Psoas muscle (tissue), 8 donors: ENCODE data around the gene HLA-DMB. TPM values are rescaled to one million over a fixed set of nuclear protein-coding genes. Genes with fewer than 3 reads are reported as not detected.

Source experiments
- ATAC-seq, 4 donors: fragments of 200-7000 bp; cut with Tn5 transposase; one replicate each; pipeline ENCODE4 v1.9.1; 2020; ENCODE audit warnings: moderate library complexity in 3 of 4, mild to moderate bottlenecking in 2 of 4
- DNase-seq, 2 donors: peaks; one replicate each; pipeline ENCODE4 v3.0.0-alpha.2; 2020
- H3K27ac ChIP-seq: fragments of 200-600 bp; one replicate; pipeline ENCODE4 v1.8.0; 2022
- H3K27me3 ChIP-seq, 3 donors: fragments of 200-600 bp in 1 of 3; one replicate each; pipeline versions ENCODE4 v1.6.1 to v1.8.0; 2013 to 2022; ENCODE audit warnings: low read length in 2 of 3, mild to moderate bottlenecking in 2 of 3, moderate library complexity in 1 of 3; ENCODE audit not compliant: insufficient read depth in 3 of 3
- H3K36me3 ChIP-seq, 2 donors: fragments of 200-600 bp in 1 of 2; one replicate each; pipeline versions ENCODE4 v1.6.1 to v1.8.0; 2013 to 2022; ENCODE audit warnings: low read depth in 1 of 2, mild to moderate bottlenecking in 1 of 2, moderate library complexity in 1 of 2; ENCODE audit not compliant: insufficient read depth in 1 of 2
- H3K4me1 ChIP-seq: fragments of 200-600 bp; one replicate; pipeline ENCODE4 v1.8.0; 2022
- H3K4me3 ChIP-seq: fragments of 200-600 bp; one replicate; pipeline ENCODE4 v1.8.0; 2022; ENCODE audit warnings: mild to moderate bottlenecking
- H3K9me3 ChIP-seq: fragments of 200-600 bp; one replicate; pipeline ENCODE4 v1.8.0; 2022
- WGBS, 3 donors: extraction: QIAGEN DNeasy Blood & Tissue Kit; methylation state at CpG; one replicate each; pipeline versions ENCODE4 v1.1.6 to v1.1.7; 2013; 5-methylcytosine and 5-hydroxymethylcytosine counted together
- intact Hi-C, 2 donors: fragments of 100-400 bp; cut with DNase I; formaldehyde crosslinking; loops; one replicate each; pipeline versions ENCODE4 v1.11.0 to v1.14.2; 2022
- polyA plus RNA-seq, 3 donors: library from polyadenylated mRNA; stranded (reverse); fragments of 200-250 nt; gene quantifications; one replicate each; pipeline ENCODE4 v1.2.3, GENCODE V29; 2013
- total RNA-seq, 4 donors: library from RNA; stranded (reverse); fragmentation: NEBNext Ultra II Directional in 2 of 4; extraction: Animal tissue kit (Norgen Biotek cat#: 25700) in 2 of 4; gene quantifications; one replicate each; pipeline versions ENCODE4 v1.2.1 to v1.2.4, GENCODE V29; 2021 to 2023
- TF ChIP-seq, protein P1 (sequence below): fragments of 200-600 bp; IDR thresholded peaks from one replicate; pipeline ENCODE4 v1.8.0; 2022; ENCODE audit warnings: antibody characterized with exemption
- donor health status: healthy with polysubstance abuse.
- donor health status: DM: no; HTN: no; CAD: no; lungs with moderate emphysema.
- donor health status: Bipolar disorder and iron deficiency.
- donor health status: healthy.
- donor health status: DM: yes; HTN: yes; CAD: no.
- donor health status: DM: no; HTN: no; CAD: no.
- donor health status: DM: no; HTN: no; CAD: no.
- donor health status: DM: yes; HTN: yes; CAD: no.

The HLA-DMB gene
- total and polyA plus RNA-seq, 7 donors, result 1.4 to 7.6 (median 2.9) TPM

- TF ChIP-seq, protein P1, sequence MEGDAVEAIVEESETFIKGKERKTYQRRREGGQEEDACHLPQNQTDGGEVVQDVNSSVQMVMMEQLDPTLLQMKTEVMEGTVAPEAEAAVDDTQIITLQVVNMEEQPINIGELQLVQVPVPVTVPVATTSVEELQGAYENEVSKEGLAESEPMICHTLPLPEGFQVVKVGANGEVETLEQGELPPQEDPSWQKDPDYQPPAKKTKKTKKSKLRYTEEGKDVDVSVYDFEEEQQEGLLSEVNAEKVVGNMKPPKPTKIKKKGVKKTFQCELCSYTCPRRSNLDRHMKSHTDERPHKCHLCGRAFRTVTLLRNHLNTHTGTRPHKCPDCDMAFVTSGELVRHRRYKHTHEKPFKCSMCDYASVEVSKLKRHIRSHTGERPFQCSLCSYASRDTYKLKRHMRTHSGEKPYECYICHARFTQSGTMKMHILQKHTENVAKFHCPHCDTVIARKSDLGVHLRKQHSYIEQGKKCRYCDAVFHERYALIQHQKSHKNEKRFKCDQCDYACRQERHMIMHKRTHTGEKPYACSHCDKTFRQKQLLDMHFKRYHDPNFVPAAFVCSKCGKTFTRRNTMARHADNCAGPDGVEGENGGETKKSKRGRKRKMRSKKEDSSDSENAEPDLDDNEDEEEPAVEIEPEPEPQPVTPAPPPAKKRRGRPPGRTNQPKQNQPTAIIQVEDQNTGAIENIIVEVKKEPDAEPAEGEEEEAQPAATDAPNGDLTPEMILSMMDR, result no peak
- no peak overlapping the region for H3K4me3 ChIP-seq
- no peaks in the 10 kb centered on the region for H3K27me3 ChIP-seq
- no peaks in the 10 kb centered on the region for H3K9me3 ChIP-seq
- DNase-seq (no peak), ATAC-seq (no peak)
- intact Hi-C loops, result loop anchor here in 1 of 2 donors (5.0 kb wide), 1 partner anchor 50 kb away; no protein-coding TSS in a partner anchor
- 75 to 78% (median 75%) methylated on average over 8 of the region's 8 CpGs for WGBS, 3 donors
- no peak overlapping the region for H3K27ac ChIP-seq
- peaks cover 4% of the 10 kb centered on the region for H3K4me1 ChIP-seq
- no peaks in the 10 kb centered on the region for H3K36me3 ChIP-seq
Measured at GRCh38 chr6:32937230-32937633, 3.6 kb downstream of the HLA-DMB start.

- TF ChIP-seq, protein P1, result no peak
- no peaks in the 10 kb centered on the region for H3K36me3 ChIP-seq
- intact Hi-C loops, result loop anchor here in 1 of 2 donors (5.0 kb wide), 1 partner anchor 49 kb away; no protein-coding TSS in a partner anchor
- no peak overlapping the region for H3K27ac ChIP-seq
- no peak for DNase-seq
- H3K4me3 ChIP-seq, result no peak overlapping the region
- H3K27me3 ChIP-seq, result no peaks in the 10 kb centered on the region
- ATAC-seq, result no peak
- 62 to 71% (median 65%) methylated on average over 12 of the region's 12 CpGs for WGBS, 3 donors
- peaks cover 4% of the 10 kb centered on the region for H3K4me1 ChIP-seq
- H3K9me3 ChIP-seq, result no peaks in the 10 kb centered on the region
Measured at GRCh38 chr6:32936239-32937152, 4.3 kb downstream of the HLA-DMB start.

GRCh38 chr6:32935551-32936238, 5.1 kb downstream of the HLA-DMB start:
- DNase-seq, result no peak
- Histone ChIP-seq H3K4me1 (peaks cover 4% of the 10 kb centered on the region), H3K27ac (no peak overlapping the region), H3K9me3 (no peaks in the 10 kb centered on the region), H3K27me3 (no peaks in the 10 kb centered on the region), H3K36me3 (no peaks in the 10 kb centered on the region), H3K4me3 (no peak overlapping the region)
- intact Hi-C loops, result loop anchor here in 1 of 2 donors (2.0 to 5.0 kb wide), 2 partner anchors 48 to 49 kb away; no protein-coding TSS in a partner anchor
- WGBS, 3 donors, result 83 to 87% (median 85%) methylated on average over 4 of the region's 4 CpGs
- no peak for ATAC-seq
- TF ChIP-seq, protein P1, result no peak

DNA sequence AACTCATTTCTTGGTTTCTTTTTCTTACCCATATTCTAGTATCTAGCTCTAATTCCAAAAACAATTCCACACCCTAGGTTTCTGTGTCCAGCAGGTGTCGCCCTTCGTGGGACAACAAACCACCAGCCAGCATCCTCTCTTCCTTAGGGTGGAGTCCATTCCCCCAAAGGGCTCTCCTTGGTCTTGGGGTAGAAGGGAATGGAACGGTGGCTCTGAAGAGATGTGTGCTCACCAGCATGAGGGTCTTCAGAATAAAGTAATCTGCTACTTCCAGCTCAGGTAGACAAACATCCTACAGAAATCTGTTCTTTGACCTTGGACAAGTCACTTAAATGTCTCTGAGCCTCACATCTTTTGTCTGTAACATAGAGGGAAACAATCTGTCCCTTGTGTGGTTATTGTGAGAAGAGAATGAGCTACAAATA, 7.2 kb downstream of the HLA-DMB start:
- no peaks in the 10 kb centered on the region for H3K27me3 ChIP-seq
- no peaks in the 10 kb centered on the region for H3K4me1 ChIP-seq
- intact Hi-C loops, result loop anchor here (1.0 to 5.0 kb wide), 4 partner anchors 34 to 51 kb away; partner anchors contain the start of gene BRD2 (in 1 of the 2)
- no peak overlapping the region for H3K27ac ChIP-seq
- H3K36me3 ChIP-seq, result no peaks in the 10 kb centered on the region
- WGBS, 3 donors, result 0 to 3% (median 2%) methylated on average over 3 of the region's 3 CpGs
- ATAC-seq (peak; percentile 72 to 89 (median 80)), DNase-seq (peak; percentile 77 to 85)
- H3K9me3 ChIP-seq, result no peaks in the 10 kb centered on the region
- H3K4me3 ChIP-seq, result no peak overlapping the region
- TF ChIP-seq, protein P1, result peak; percentile 88
